Vagina (tissue), 2 donors: Measurements from ENCODE around the gene TOP3B. TPM values are rescaled to one million over a fixed set of nuclear protein-coding genes. Genes with fewer than 3 reads are reported as not detected.

ENCODE experiments used
- DNase-seq, 2 donors: peaks; one replicate each; pipeline ENCODE4 v3.0.0-alpha.2; 2017; ENCODE audit errors: extremely low spot score in 2 of 2
- H3K27ac ChIP-seq: fragments of 200-600 bp; sonication (generic); one replicate; pipeline ENCODE4 v1.5.1; 2019
- H3K27me3 ChIP-seq: fragments of 200-600 bp; sonication (generic); one replicate; pipeline ENCODE4 v1.5.1; 2019
- H3K36me3 ChIP-seq, 2 donors: fragments of 200-600 bp; sonication (generic); one replicate each; pipeline ENCODE4 v1.5.1; 2017 to 2019
- H3K4me1 ChIP-seq: fragments of 200-600 bp; sonication (generic); one replicate; pipeline ENCODE4 v1.5.1; 2019
- H3K4me3 ChIP-seq, 2 donors: fragments of 200-600 bp; sonication (generic); 1 replicate in 1 of 2; 2 replicates in 1 of 2; pipeline ENCODE4 v1.5.1; 2016 to 2019
- H3K9me3 ChIP-seq: fragments of 200-600 bp; sonication (generic); one replicate; pipeline ENCODE4 v1.5.1; 2019
- POLR2A ChIP-seq, 2 donors: fragments of 450-650 bp; IDR thresholded peaks; one replicate each; pipeline ENCODE4 v1.6.1; 2017; ENCODE audit warnings: antibody characterized with exemption in 2 of 2, mild to moderate bottlenecking in 2 of 2, moderate library complexity in 2 of 2
- POLR2AphosphoS5 ChIP-seq, 2 donors: sonication (generic); formaldehyde crosslinking; IDR thresholded peaks; one replicate each; pipeline ENCODE4 v1.9.0; 2017; ENCODE audit warnings: antibody characterized with exemption in 2 of 2, mild to moderate bottlenecking in 2 of 2, low read depth in 1 of 2; ENCODE audit not compliant: insufficient read depth in 1 of 2
- intact Hi-C: fragments of 100-400 bp; cut with DNase I; formaldehyde crosslinking; loops from one replicate; pipeline ENCODE4 v1.15.1; 2023
- total RNA-seq: library from RNA; depleted of rRNA; stranded (reverse); fragments of >200 nt; gene quantifications from one replicate; pipeline ENCODE4 v1.2.3, GENCODE V29; 2016
- TF ChIP-seq, protein P1 (sequence below), 3 experiments: fragments of 450-650 bp in 2 of 3; fragments of 200-600 bp in 1 of 3; sonication (generic) in 1 of 3; IDR thresholded peaks; one replicate each; pipeline ENCODE4 v1.5.1; 2017 to 2019; ENCODE audit warnings: antibody characterized with exemption in 3 of 3, mild to moderate bottlenecking in 2 of 3, moderate library complexity in 2 of 3

The TOP3B gene
- total RNA-seq, 1 donor from 2014 or later, result 42.7 TPM

DNA sequence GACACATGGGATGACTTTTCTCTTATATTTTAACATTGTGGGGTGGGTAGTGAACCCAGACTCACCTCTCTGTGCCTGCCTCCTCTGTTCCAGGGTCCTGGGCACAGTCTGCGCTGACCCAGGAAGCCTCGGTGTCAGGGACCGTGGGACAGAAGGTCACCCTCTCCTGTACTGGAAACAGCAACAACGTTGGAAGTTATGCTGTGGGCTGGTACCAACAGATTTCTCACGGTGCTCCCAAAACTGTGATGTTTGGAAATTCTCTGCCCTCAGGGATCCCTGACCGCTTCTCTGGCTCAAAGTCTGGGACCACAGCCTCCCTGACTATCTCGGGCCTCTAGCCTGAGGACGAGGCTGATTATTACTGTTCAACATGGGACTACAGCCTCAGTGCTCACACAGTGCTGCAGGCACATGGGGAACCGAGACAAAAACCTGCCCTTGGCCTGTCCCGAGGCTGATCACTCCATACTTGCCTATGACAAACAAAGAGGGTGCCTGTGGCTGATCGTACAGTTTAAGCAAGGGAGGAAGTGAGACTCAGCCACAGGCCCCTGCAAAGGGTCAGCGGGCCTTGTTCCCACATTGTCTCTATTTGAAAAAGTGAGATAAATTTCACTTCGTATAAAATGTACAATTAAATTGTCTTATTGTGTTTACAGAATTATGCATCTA lies 43.7 kb upstream of the TOP3B start:
- TF ChIP-seq POLR2A (IDR thresholded peaks at IDR 0.05), result no peak
- no peak for TF ChIP-seq POLR2AphosphoS5 (IDR thresholded peaks at IDR 0.05; ENCODE audit: insufficient read depth in 1 of 2, low read depth in 1 of 2)
- TF ChIP-seq, protein P1, sequence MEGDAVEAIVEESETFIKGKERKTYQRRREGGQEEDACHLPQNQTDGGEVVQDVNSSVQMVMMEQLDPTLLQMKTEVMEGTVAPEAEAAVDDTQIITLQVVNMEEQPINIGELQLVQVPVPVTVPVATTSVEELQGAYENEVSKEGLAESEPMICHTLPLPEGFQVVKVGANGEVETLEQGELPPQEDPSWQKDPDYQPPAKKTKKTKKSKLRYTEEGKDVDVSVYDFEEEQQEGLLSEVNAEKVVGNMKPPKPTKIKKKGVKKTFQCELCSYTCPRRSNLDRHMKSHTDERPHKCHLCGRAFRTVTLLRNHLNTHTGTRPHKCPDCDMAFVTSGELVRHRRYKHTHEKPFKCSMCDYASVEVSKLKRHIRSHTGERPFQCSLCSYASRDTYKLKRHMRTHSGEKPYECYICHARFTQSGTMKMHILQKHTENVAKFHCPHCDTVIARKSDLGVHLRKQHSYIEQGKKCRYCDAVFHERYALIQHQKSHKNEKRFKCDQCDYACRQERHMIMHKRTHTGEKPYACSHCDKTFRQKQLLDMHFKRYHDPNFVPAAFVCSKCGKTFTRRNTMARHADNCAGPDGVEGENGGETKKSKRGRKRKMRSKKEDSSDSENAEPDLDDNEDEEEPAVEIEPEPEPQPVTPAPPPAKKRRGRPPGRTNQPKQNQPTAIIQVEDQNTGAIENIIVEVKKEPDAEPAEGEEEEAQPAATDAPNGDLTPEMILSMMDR (IDR thresholded peaks at IDR 0.05), result no peak
- no peaks in the 10 kb centered on the region for H3K9me3 ChIP-seq
- H3K4me1 ChIP-seq, result no peaks in the 10 kb centered on the region
- no peaks in the 10 kb centered on the region for H3K27me3 ChIP-seq
- no peak for DNase-seq
- H3K4me3 ChIP-seq, result no peak overlapping the region
- no peaks in the 10 kb centered on the region for H3K36me3 ChIP-seq
- H3K27ac ChIP-seq, result no peak overlapping the region
- intact Hi-C loops, result no loop called here

DNA sequence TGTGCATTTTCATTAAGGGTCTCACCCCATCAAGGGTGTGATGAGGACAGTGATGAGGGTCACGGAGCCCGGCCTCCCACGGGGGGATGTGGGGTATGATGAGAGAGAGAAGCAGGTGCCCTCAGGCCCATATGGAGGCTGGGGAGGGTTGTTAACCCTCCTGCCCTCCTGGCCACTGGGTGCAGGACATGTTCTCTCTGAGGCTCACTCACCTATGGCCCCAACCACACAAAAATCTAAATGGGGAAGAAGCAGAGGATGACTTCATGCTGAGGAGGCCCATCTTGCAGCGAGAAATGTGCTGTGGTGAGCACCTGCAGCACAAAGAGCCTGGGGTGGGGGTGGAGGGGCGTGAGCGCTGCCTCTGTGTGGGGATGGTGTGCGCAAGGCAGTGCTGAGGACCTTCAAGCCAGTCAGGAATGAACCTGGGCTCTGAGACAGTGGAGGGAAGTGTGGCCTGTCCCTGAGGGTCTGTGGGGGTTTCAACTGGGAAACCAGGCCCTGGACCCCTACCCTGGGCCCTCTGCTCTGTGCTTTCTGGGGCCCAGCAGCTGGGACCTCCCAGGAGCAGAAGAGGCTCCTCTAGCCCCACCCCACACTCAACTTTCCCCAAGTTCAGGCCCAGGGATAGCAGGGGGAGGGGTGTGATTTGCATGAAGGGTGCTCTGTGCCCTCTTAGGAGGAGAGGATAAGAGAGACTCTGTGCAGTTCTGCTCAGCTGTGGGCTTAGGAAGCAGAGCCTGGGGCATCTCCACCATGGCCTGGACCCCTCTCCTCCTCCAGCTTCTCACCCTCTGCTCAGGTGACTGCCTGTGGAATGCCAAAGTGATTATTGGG lies 43.0 kb upstream of the TOP3B start:
- TF ChIP-seq POLR2A (IDR thresholded peaks at IDR 0.05), result no peak
- TF ChIP-seq, protein P1 (IDR thresholded peaks at IDR 0.05), result no peak
- no peak for TF ChIP-seq POLR2AphosphoS5 (IDR thresholded peaks at IDR 0.05; ENCODE audit: insufficient read depth in 1 of 2, low read depth in 1 of 2)
- Histone ChIP-seq H3K4me3 (no peak overlapping the region), H3K9me3 (no peaks in the 10 kb centered on the region), H3K36me3 (no peaks in the 10 kb centered on the region), H3K4me1 (no peaks in the 10 kb centered on the region), H3K27me3 (no peaks in the 10 kb centered on the region), H3K27ac (no peak overlapping the region)
- no peak for DNase-seq
- intact Hi-C loops, result no loop called here

DNA sequence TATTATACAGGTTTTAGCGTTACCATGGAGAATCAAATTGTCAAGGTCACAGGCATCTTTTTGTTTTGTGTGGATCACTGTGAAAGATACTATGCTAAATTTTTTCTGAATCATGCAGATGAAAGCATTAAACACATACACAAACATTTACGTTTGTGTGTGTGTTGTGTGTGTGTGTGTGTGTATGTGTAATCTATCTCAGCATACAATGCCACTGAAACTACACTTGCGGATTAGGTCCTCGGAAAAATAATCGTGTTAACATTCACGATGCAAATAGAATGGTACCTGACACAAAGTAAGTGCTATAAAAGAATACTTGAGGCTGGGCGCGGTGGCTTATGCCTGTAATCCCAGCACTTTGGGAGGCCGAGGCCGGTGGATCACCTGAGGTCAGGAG lies 41.9 kb upstream of the TOP3B start:
- no peak for DNase-seq
- no peaks in the 10 kb centered on the region for H3K36me3 ChIP-seq
- intact Hi-C loops, result no loop called here
- no peaks in the 10 kb centered on the region for H3K27me3 ChIP-seq
- H3K9me3 ChIP-seq, result no peaks in the 10 kb centered on the region
- no peak for TF ChIP-seq POLR2A (IDR thresholded peaks at IDR 0.05)
- no peak for TF ChIP-seq POLR2AphosphoS5 (IDR thresholded peaks at IDR 0.05; ENCODE audit: insufficient read depth in 1 of 2, low read depth in 1 of 2)
- TF ChIP-seq, protein P1 (IDR thresholded peaks at IDR 0.05), result no peak
- H3K27ac ChIP-seq, result no peak overlapping the region
- H3K4me3 ChIP-seq, result no peak overlapping the region
- no peaks in the 10 kb centered on the region for H3K4me1 ChIP-seq

DNA sequence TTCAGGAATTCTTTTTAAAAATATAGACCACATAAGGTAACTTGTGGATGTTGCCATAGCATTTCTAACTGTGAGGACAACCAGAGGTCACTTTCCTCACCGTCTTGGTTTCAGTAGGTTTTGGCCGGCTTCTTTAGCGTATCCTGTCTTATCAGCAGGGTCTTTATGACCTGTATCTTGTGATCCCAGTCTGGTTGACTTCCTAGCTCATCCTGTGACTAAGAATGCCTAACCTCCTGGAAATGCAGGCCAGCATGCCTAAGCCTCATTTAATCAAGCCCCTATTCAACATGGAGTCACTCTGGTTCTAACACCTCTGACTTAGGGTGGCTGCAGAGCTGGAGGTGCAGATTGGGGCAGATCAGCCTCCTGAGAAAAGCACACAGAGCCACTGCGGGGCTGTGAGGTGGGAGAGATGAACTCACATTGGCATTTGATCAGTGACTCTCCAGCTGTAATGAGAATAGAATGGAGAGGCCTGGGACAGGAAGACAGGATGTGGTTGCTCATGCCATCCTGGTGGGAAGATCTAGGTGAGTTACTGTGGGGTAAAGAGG lies 41.1 kb upstream of the TOP3B start:
- Histone ChIP-seq H3K36me3 (no peaks in the 10 kb centered on the region), H3K9me3 (no peaks in the 10 kb centered on the region), H3K4me3 (no peak overlapping the region), H3K27ac (no peak overlapping the region), H3K27me3 (no peaks in the 10 kb centered on the region), H3K4me1 (no peaks in the 10 kb centered on the region)
- intact Hi-C loops, result no loop called here
- TF ChIP-seq, protein P1 (IDR thresholded peaks at IDR 0.05), result no peak
- TF ChIP-seq POLR2A (IDR thresholded peaks at IDR 0.05), result no peak
- no peak for TF ChIP-seq POLR2AphosphoS5 (IDR thresholded peaks at IDR 0.05; ENCODE audit: insufficient read depth in 1 of 2, low read depth in 1 of 2)
- no peak for DNase-seq
